Measurements from ENCODE around the gene PTPRO.

PTPRO gene

GRCh38 chr12:15575671-15576541 lies 253.6 kb downstream of the PTPRO start:
- Mint-ChIP-seq H3K36me3 (no peaks in the 10 kb centered on the region), H3K27ac (no peak overlapping the region), H3K4me3 (no peak overlapping the region), H3K4me1 (peaks cover 17% of the 10 kb centered on the region), H3K9me3 (no peaks in the 10 kb centered on the region)
- DNase-seq (ENCODE audit: low spot score in 2 of 2) = no peak
- ATAC-seq = peak; percentile 22

- ATAC-seq (peak; percentile 37), DNase-seq (ENCODE audit: low spot score in 2 of 2) (no peak)
- Mint-ChIP-seq H3K4me1 (no peaks in the 10 kb centered on the region), H3K4me3 (no peak overlapping the region), H3K9me3 (no peaks in the 10 kb centered on the region), H3K27ac (no peak overlapping the region), H3K36me3 (no peaks in the 10 kb centered on the region)
These were observed 258.1 kb downstream of the PTPRO start for GRCh38 chr12:15580431-15580830.

GRCh38 chr12:15581006-15581405 lies 258.7 kb downstream of the PTPRO start:
- Mint-ChIP-seq H3K27ac (no peak overlapping the region), H3K9me3 (no peaks in the 10 kb centered on the region), H3K36me3 (no peaks in the 10 kb centered on the region), H3K4me1 (no peaks in the 10 kb centered on the region), H3K4me3 (no peak overlapping the region)
- ATAC-seq (no peak), DNase-seq (ENCODE audit: low spot score in 2 of 2) (no peak)

- ATAC-seq = no peak
- no peak overlapping the region for H3K27ac Mint-ChIP-seq
- H3K4me1 Mint-ChIP-seq = no peaks in the 10 kb centered on the region
- H3K36me3 Mint-ChIP-seq = no peaks in the 10 kb centered on the region
- H3K4me3 Mint-ChIP-seq = no peak overlapping the region
- no peak for DNase-seq (ENCODE audit: low spot score in 2 of 2)
- no peaks in the 10 kb centered on the region for H3K9me3 Mint-ChIP-seq
These were observed 261.5 kb downstream of the PTPRO start for GRCh38 chr12:15583804-15584203.

- no peak overlapping the region for H3K4me3 Mint-ChIP-seq
- H3K36me3 Mint-ChIP-seq = no peaks in the 10 kb centered on the region
- H3K9me3 Mint-ChIP-seq = no peaks in the 10 kb centered on the region
- no peak for ATAC-seq
- no peak for DNase-seq (ENCODE audit: low spot score in 2 of 2)
- H3K4me1 Mint-ChIP-seq = no peaks in the 10 kb centered on the region
- H3K27ac Mint-ChIP-seq = no peak overlapping the region
These were observed 262.2 kb downstream of the PTPRO start for GRCh38 chr12:15584366-15585041.

- H3K9me3 Mint-ChIP-seq = no peaks in the 10 kb centered on the region
- no peak for ATAC-seq
- H3K36me3 Mint-ChIP-seq = no peaks in the 10 kb centered on the region
- peak overlapping the region; percentile 65 for H3K4me3 Mint-ChIP-seq
- DNase-seq (ENCODE audit: low spot score in 2 of 2) = no peak
- H3K27ac Mint-ChIP-seq = peak overlapping the region; percentile 46
- H3K4me1 Mint-ChIP-seq = peaks cover 9% of the 10 kb centered on the region
These were observed 267.2 kb downstream of the PTPRO start for GRCh38 chr12:15589328-15590032.

- ATAC-seq (peak; percentile 87), DNase-seq (ENCODE audit: low spot score in 2 of 2) (peak; percentile 14 to 60)
- Mint-ChIP-seq H3K4me3 (peak overlapping the region; percentile 65), H3K4me1 (peaks cover 9% of the 10 kb centered on the region), H3K27ac (peak overlapping the region; percentile 46), H3K9me3 (no peaks in the 10 kb centered on the region), H3K36me3 (no peaks in the 10 kb centered on the region)
These were observed 268.0 kb downstream of the PTPRO start for GRCh38 chr12:15590180-15590826.

GRCh38 chr12:15591811-15592210 lies 269.5 kb downstream of the PTPRO start:
- no peak for DNase-seq (ENCODE audit: low spot score in 2 of 2)
- ATAC-seq = no peak
- Mint-ChIP-seq H3K4me1 (peaks cover 9% of the 10 kb centered on the region), H3K9me3 (no peaks in the 10 kb centered on the region), H3K4me3 (no peak overlapping the region), H3K36me3 (no peaks in the 10 kb centered on the region), H3K27ac (no peak overlapping the region)

- no peak overlapping the region for H3K27ac Mint-ChIP-seq
These were observed 270.6 kb downstream of the PTPRO start for GRCh38 chr12:15592934-15593333.

GRCh38 chr12:15596174-15596573 lies 273.9 kb downstream of the PTPRO start:
- no peak for DNase-seq (ENCODE audit: low spot score in 2 of 2)
- Mint-ChIP-seq H3K36me3 (no peaks in the 10 kb centered on the region), H3K4me3 (no peak overlapping the region), H3K27ac (no peak overlapping the region), H3K4me1 (no peaks in the 10 kb centered on the region), H3K9me3 (no peaks in the 10 kb centered on the region)
- no peak for ATAC-seq

More at GRCh38 chr12:15592934-15593333, 270.6 kb downstream of the PTPRO start:
- H3K4me3 Mint-ChIP-seq = no peak overlapping the region
- no peaks in the 10 kb centered on the region for H3K9me3 Mint-ChIP-seq
- peaks cover 9% of the 10 kb centered on the region for H3K4me1 Mint-ChIP-seq
- ATAC-seq (no peak), DNase-seq (ENCODE audit: low spot score in 2 of 2) (no peak)
- no peaks in the 10 kb centered on the region for H3K36me3 Mint-ChIP-seq

- H3K27ac Mint-ChIP-seq = no peak overlapping the region
- ATAC-seq (no peak), DNase-seq (ENCODE audit: low spot score in 2 of 2) (no peak)
- H3K36me3 Mint-ChIP-seq = no peaks in the 10 kb centered on the region
- H3K4me1 Mint-ChIP-seq = no peaks in the 10 kb centered on the region
- H3K9me3 Mint-ChIP-seq = no peaks in the 10 kb centered on the region
- no peak overlapping the region for H3K4me3 Mint-ChIP-seq
These were observed 275.0 kb downstream of the PTPRO start for GRCh38 chr12:15597125-15597830.

- DNase-seq (ENCODE audit: low spot score in 2 of 2) = no peak
- Mint-ChIP-seq H3K36me3 (no peaks in the 10 kb centered on the region), H3K27ac (no peak overlapping the region), H3K4me1 (no peaks in the 10 kb centered on the region), H3K9me3 (no peaks in the 10 kb centered on the region), H3K4me3 (no peak overlapping the region)
- no peak for ATAC-seq
These were observed 277.1 kb downstream of the PTPRO start for GRCh38 chr12:15599266-15600037.

GRCh38 chr12:15600223-15600935 lies 278.1 kb downstream of the PTPRO start:
- Mint-ChIP-seq H3K4me1 (no peaks in the 10 kb centered on the region), H3K36me3 (no peaks in the 10 kb centered on the region), H3K4me3 (no peak overlapping the region), H3K9me3 (no peaks in the 10 kb centered on the region), H3K27ac (no peak overlapping the region)
- ATAC-seq (no peak), DNase-seq (ENCODE audit: low spot score in 2 of 2) (no peak)

All from stimulated activated effector memory CD8-positive, alpha-beta T cell treated with anti-CD3 and anti-CD28 coated beads, Interleukin-12 subunit alpha, Interleukin-12 subunit beta, amount 100 ng/mL, for 72 hours (primary cell).